Measurements from ENCODE around the gene IGFBP4. TPM values are rescaled to one million over a fixed set of nuclear protein-coding genes. Genes with fewer than 3 reads are reported as not detected.

IGFBP4 gene
- polyA plus RNA-seq, 1 experiment: 1,200 TPM

- POLR2A ChIA-PET: interaction anchor here (0.6 kb wide), 1 partner anchor 63 kb away, joined by 4 read pairs; no protein-coding TSS in a partner anchor
- no peak for TF ChIP-seq CTCF (IDR thresholded peaks at IDR 0.05; ENCODE audit: insufficient read depth, low read depth, low read length)
- Histone ChIP-seq H3K27me3 (ENCODE audit: control insufficient read depth, insufficient read depth, low read length) (no peaks in the 10 kb centered on the region), H3K36me3 (ENCODE audit: control insufficient read depth, insufficient read depth, low read length) (no peaks in the 10 kb centered on the region), H3K4me3 (ENCODE audit: low read depth, low read length) (no peak overlapping the region)
- CTCF ChIA-PET: interaction anchor here (0.7 to 1.4 kb wide), 6 partner anchors 9 to 1240 kb away, joined by 3 to 4 read pairs (median 3); no protein-coding TSS in a partner anchor
- no peak for DNase-seq (ENCODE audit: low read depth)
These were observed 20.1 kb upstream of the IGFBP4 start for GRCh38 chr17:40422990-40423633.

- ChIA-PET CTCF (interaction anchor here (0.7 to 3.8 kb wide), 5 partner anchors 10 to 107 kb away, joined by 3 to 19 read pairs (median 3); no protein-coding TSS in a partner anchor), POLR2A (no interaction called here)
- Histone ChIP-seq H3K36me3 (ENCODE audit: control insufficient read depth, insufficient read depth, low read length) (no peaks in the 10 kb centered on the region), H3K27me3 (ENCODE audit: control insufficient read depth, insufficient read depth, low read length) (peaks cover 3% of the 10 kb centered on the region; the same call in 1 of the 2 replicates), H3K4me3 (ENCODE audit: low read depth, low read length) (no peak overlapping the region)
- DNase-seq (ENCODE audit: low read depth): no peak
- TF ChIP-seq CTCF (IDR thresholded peaks at IDR 0.05; ENCODE audit: insufficient read depth, low read depth, low read length): no peak
These were observed 17.5 kb upstream of the IGFBP4 start for GRCh38 chr17:40425741-40426140.

- no peak overlapping the region for H3K4me3 ChIP-seq (ENCODE audit: low read depth, low read length)
- ChIA-PET CTCF (interaction anchor here (1.0 to 3.8 kb wide), 4 partner anchors 12 to 133 kb away, joined by 3 to 19 read pairs (median 4); partner anchors contain the start of gene IGFBP4), POLR2A (no interaction called here)
- TF ChIP-seq CTCF (IDR thresholded peaks at IDR 0.05; ENCODE audit: insufficient read depth, low read depth, low read length): no peak
- no peaks in the 10 kb centered on the region for H3K36me3 ChIP-seq (ENCODE audit: control insufficient read depth, insufficient read depth, low read length)
- H3K27me3 ChIP-seq (ENCODE audit: control insufficient read depth, insufficient read depth, low read length): peaks cover 3% of the 10 kb centered on the region; the same call in 1 of the 2 replicates
- DNase-seq (ENCODE audit: low read depth): no peak
These were observed 16.2 kb upstream of the IGFBP4 start for GRCh38 chr17:40427002-40427491.

DNA sequence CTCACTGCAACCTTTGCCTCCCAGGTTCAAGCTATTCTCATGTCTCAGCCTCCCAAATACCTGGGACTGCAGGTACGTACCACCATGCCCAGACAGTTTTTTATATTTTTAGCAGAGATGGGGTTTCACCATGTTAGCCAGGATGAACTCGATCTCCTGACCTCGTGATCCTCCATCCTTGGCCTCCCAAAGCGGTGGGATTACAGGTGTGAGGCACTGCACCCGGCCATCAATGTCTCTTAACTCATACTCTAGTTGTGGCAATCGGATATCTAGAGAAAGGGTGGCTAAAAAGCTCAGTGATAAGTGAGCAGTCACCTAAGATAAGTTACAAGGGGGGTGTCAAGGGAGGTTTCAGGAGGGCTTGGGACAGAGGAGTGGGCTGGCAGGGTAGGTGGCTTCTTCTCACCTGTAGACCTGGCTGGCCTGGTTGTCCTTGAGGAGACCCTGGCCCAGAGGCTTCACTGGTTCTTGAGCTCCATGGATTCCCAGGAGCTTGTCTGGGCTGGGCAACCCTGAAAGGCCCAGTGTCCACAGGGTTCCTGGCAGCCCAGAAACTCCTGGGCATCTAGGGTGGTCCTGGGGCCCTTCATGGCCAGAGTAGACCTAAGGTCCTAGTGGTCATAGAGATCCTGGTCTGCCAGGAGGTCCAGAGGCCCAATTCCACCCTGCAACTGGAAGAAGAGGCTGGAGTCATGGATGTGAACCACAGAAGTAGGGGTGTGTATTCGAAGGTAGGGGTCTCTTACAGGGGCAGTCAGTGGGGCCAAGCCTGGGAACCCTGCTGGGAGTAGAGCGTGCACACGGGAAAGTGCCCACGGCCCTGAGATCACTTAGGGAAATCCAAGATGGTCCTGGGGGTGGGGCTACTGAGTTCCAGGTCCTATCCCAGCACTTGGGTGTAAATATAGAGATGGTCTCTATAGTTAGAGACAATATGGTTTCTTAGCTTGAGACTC lies 12.7 kb upstream of the IGFBP4 start:
- ChIA-PET CTCF (interaction anchor here (0.7 to 2.0 kb wide), 6 partner anchors 10 to 127 kb away, joined by 3 to 4 read pairs (median 4); no protein-coding TSS in a partner anchor), POLR2A (no interaction called here)
- Histone ChIP-seq H3K36me3 (ENCODE audit: control insufficient read depth, insufficient read depth, low read length) (no peaks in the 10 kb centered on the region), H3K4me3 (ENCODE audit: low read depth, low read length) (no peak overlapping the region), H3K27me3 (ENCODE audit: control insufficient read depth, insufficient read depth, low read length) (peaks cover 3% of the 10 kb centered on the region; the same call in 1 of the 2 replicates)
- no peak for DNase-seq (ENCODE audit: low read depth)
- TF ChIP-seq CTCF (IDR thresholded peaks at IDR 0.05; ENCODE audit: insufficient read depth, low read depth, low read length): no peak

All from BJ (cell line).